HG02588 (cell line): Measurements from ENCODE around the gene GPS1.

Experiments used
- ATAC-seq: cut with Tn5 transposase; IDR thresholded peaks from one replicate; pipeline ENCODE4 v1.9.1; 2021; ENCODE audit warnings: mild to moderate bottlenecking, moderate library complexity; ENCODE audit not compliant: unreplicated experiment

The GPS1 gene

GRCh38 chr17:82041144-82041814, 10.4 kb upstream of the GPS1 start:
- ATAC-seq, result no peak

DNA sequence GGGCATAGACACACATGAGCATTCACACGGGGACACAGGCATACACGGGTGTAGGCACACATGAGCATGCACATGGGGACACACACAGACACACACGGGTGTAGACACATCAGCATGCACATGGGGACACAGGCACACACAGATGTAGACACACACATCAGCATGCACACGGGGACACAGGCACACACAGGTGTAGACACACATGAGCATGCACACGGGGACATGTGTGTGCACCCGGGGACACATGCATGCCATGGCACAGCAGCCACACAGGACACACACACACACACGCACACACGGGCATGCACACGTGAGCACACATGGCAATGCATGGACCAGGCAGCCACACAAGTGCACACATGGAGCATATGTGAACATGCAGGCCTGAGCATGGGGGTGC, 9.0 kb upstream of the GPS1 start:
- ATAC-seq, result no peak

DNA sequence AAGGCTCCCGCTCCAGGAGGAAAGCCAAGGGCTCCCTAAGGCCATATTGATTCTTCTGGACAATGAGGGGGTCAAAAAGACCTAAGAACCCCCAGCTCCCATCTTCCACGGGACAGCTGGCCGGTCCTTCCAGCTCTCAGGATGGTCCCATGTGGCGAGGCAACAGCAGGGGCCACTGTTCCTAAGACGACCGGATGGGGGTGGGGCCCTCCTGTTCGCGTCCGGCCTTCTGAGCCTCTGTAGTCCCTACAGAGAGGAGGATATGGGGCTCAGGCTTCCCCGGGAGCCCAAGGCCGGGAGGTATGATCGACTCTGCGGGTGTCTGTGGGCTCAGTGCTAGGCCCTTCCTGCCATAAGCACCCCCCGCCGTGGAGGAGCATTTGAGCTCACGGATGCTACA, 8.2 kb upstream of the GPS1 start:
- ATAC-seq, result no peak

GRCh38 chr17:82045936-82046484, 5.7 kb upstream of the GPS1 start:
- ATAC-seq, result no peak

- ATAC-seq, result no peak
Observed at GRCh38 chr17:82046903-82047302, 4.8 kb upstream of the GPS1 start.

GRCh38 chr17:82047379-82047778, 4.3 kb upstream of the GPS1 start:
- no peak for ATAC-seq

- ATAC-seq, result no peak
Observed at GRCh38 chr17:82047914-82048570, 3.7 kb upstream of the GPS1 start.

- ATAC-seq, result no peak
Observed at GRCh38 chr17:82048571-82048971, 3.1 kb upstream of the GPS1 start.

DNA sequence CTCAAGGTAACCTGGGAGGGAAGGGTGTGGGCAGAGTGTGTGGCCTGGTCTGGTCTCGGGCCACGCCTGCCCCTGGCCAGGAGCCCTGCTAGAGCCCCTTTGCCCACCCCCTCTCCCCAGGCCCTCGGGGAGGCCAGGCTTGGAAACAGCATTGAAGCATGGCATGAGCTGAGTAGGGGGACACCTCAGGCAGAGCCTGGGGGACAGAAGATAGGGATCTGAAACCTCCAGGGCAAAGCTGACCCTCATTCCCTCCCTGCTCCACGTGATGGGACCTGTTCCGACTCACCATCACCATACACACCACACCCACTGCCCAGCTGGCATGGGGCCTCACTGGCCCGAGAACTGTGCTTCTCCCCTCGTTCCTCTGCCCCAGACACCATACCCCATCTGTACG, 2.6 kb upstream of the GPS1 start:
- no peak for ATAC-seq

DNA sequence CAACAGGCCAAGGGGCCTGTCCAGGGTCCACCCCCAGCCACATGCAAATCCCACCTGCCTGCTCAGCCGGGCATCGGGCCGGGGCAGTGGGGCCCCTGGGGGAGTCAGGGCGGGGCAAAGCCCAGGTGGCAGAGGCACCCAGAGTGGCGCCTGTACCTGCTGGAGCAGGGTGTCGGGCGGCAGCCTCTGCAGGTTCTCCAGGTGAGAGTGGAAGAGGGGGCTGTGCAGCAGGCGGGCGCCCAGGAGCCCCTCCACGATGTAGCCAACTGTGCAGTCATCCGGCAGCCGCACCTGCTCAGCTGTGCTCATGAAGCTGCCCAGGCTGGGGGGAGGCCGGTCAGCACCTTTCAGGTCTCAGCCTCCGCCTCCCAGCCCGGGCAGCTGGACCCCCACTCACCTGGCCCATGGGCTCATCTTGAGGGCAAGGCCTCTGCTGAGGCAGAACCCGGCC, 2.2 kb upstream of the GPS1 start:
- no peak for ATAC-seq

DNA sequence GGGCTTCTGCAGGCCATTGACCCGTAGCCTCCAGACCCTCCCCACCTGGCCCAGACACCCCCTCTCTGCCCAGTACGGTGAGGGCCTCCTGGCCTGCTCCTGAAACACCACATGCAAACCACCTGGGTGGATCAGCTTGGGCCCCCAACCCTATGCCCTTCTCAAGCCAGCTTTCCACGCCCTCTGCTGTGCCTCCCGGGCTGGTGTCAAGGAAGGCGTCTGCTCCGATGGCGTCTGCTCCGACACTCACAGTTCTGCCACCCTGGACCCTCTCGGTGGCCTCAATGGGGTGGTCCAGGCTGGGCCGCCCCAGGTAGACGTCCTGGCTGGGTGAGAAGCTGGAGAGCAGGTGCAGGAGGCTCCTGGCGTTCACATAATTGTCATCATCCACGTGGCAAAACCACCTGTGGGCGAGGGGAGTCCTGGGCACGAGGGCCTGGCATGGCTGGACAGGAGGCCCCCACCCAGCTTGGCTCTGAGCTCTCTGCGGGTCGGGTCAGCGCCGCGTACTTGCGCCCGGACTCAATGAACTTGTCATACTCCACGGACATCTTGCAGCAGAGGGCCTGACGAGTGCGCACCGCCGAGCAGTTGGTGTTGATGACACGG, 1.4 kb upstream of the GPS1 start:
- ATAC-seq, result no peak

- ATAC-seq, result no peak
Observed at GRCh38 chr17:82050761-82051641, 697 bp upstream of the GPS1 start.

- no peak for ATAC-seq
Observed at GRCh38 chr17:82052638-82053059, 951 bp downstream of the GPS1 start.

GRCh38 chr17:82053130-82053529, 1.4 kb downstream of the GPS1 start:
- ATAC-seq, result no peak

GRCh38 chr17:82053556-82054263, 2.0 kb downstream of the GPS1 start:
- ATAC-seq, result no peak

DNA sequence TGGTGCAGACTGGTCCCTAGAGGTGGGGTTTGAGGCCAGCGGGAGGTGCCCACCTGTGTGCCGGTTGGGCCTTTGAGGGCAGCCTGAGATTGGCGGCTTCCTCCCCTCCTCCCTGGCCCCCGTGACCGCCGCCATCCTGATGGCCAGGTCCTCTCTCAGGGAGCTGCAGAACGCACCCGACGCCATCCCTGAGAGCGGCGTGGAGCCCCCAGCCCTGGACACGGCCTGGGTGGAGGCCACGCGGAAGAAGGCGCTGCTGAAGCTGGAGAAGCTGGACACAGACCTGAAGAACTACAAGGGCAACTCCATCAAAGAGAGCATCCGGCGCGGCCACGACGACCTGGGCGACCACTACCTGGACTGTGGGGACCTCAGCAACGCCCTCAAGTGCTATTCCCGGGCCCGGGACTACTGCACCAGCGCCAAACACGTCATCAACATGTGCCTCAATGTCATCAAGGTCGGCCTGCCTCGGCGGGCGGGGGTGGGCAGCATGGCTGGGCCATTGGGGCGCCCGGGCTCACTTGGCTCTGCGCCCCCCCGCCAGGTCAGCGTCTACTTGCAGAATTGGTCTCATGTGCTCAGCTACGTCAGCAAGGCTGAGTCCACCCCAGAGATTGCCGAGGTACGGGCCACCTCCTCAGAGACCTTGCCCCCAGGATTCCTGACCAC, 2.8 kb downstream of the GPS1 start:
- no peak for ATAC-seq

DNA sequence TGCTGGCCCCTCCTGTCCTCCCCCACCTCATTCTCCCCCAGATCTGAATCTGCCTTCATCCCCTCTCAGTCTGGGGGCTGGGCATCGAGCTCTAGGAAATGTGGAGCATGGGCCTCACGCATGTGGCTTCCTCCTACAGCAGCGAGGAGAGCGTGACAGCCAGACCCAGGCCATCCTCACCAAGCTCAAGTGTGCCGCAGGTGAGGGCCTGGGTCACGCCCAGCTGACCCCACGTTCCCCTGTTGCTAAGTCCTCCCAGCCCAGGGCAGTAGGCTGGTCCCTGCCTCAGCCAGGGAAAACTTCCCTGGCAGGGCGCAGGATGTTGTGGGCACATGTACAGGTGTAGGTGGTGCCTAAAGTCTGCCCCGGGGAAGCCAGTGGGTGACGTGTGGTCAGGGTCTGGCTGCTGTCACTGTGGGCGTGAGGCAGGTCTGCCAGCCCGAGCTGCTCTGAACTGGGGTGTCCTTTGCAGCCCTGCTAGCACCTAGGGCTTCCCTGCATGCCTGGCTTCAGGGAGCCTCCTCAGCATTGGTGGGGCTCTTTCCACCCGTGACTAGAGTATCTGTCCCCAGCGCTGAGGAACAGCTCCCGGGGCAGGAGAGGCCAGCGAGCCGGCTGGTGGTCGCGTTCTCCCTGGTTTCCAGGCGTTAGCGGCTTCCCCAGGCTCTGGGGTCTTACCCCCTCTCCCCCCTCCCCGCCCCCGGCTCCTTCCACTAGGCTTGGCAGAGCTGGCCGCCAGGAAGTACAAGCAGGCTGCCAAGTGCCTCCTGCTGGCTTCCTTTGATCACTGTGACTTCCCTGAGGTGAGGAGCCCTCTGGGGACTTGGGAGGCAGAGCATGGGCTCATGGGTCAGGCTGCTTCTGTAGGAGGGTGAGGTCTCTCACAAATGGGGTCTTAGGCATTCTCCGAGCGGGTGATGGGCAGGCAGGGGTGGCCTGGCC, 3.6 kb downstream of the GPS1 start:
- ATAC-seq, result no peak

- ATAC-seq, result no peak
Observed at GRCh38 chr17:82055965-82056728, 4.4 kb downstream of the GPS1 start.
